H1 (cell line): ENCODE measurements around the gene KRTDAP. TPM values are rescaled to one million over a fixed set of nuclear protein-coding genes. Genes with fewer than 3 reads are reported as not detected.

Source experiments
- CTCF ChIA-PET: fragments of 300-600 bp; sonication (Branson Sonifier 250); formaldehyde crosslinking; loops from one replicate; lab custom pipeline; 2021; ENCODE audit not compliant: partially characterized antibody; lab: Charles Lee
- POLR2A ChIA-PET: fragments of 300-600 bp; sonication (Branson Sonifier 250); formaldehyde crosslinking; loops from one replicate; lab custom pipeline; 2021; ENCODE audit warnings: inconsistent platforms; ENCODE audit not compliant: partially characterized antibody; lab: Charles Lee
- DNase-seq, 2 experiments: peaks; one replicate each; pipeline versions ENCODE4 v3.0.0 to v3.0.0-alpha.2; 2010 to 2022; ENCODE audit warnings: low spot score in 2 of 2, low read depth in 1 of 2, mixed read lengths in 1 of 2
- FAIRE-seq: peaks from 2 replicates; lab custom pipeline; 2011; peaks lifted over from hg19 to GRCh38; lab: Jason Lieb, UNC
- H2AFZ ChIP-seq: 2 replicates; pipeline ENCODE4 v1.8.1; 2012; ENCODE audit warnings: low read length, inconsistent platforms
- H2AK5ac ChIP-seq: 2 replicates; pipeline ENCODE4 v1.6.1; 2013; ENCODE audit warnings: low read depth, low read length
- H2BK120ac ChIP-seq: replicated peaks from 2 replicates; pipeline ENCODE3; 2013; ENCODE audit warnings: low read depth, low read length, inconsistent platforms
- H2BK12ac ChIP-seq: 2 replicates; pipeline ENCODE4 v1.6.1; 2013; ENCODE audit warnings: low read depth, low read length
- H2BK15ac ChIP-seq: 2 replicates; pipeline ENCODE4 v1.6.1; 2013; ENCODE audit warnings: low read length
- H2BK20ac ChIP-seq: 2 replicates; pipeline ENCODE4 v1.6.1; 2013; ENCODE audit warnings: low read length
- H2BK5ac ChIP-seq: 2 replicates; pipeline ENCODE4 v1.6.1; 2013; ENCODE audit warnings: low read depth, low read length
- H3K14ac ChIP-seq: 2 replicates; pipeline ENCODE4 v1.6.1; 2013; ENCODE audit warnings: inconsistent platforms; ENCODE audit not compliant: insufficient read length
- H3K18ac ChIP-seq: 2 replicates; pipeline ENCODE4 v1.6.1; 2013; ENCODE audit warnings: low read length; ENCODE audit errors: extremely low read depth
- H3K23ac ChIP-seq: 2 replicates; pipeline ENCODE4 v1.6.1; 2013; ENCODE audit warnings: inconsistent platforms; ENCODE audit not compliant: insufficient read length
- H3K23me2 ChIP-seq: 2 replicates; pipeline ENCODE4 v1.6.1; 2013; ENCODE audit warnings: low read depth, low read length
- H3K27ac ChIP-seq: 2 replicates; pipeline ENCODE4 v1.6.1; 2011; ENCODE audit warnings: low read depth, low read length, inconsistent platforms
- H3K27me3 ChIP-seq, 4 experiments: replicated peaks in 1 of 4; 1 replicate in 1 of 4; 2 replicates in 3 of 4; pipeline versions ENCODE4 v1.6.1 to v1.8.1; 2011 to 2013; ENCODE audit warnings: low read length in 3 of 4, mild to moderate bottlenecking in 3 of 4, inconsistent platforms in 2 of 4, mixed read lengths in 2 of 4, moderate library complexity in 1 of 4; ENCODE audit not compliant: control insufficient read depth in 3 of 4, insufficient read depth in 3 of 4; ENCODE audit errors: extremely low read depth in 1 of 4
- H3K36me3 ChIP-seq, 4 experiments: 2 replicates each; pipeline versions ENCODE4 v1.6.1 to v1.8.1; 2011 to 2013; ENCODE audit warnings: mild to moderate bottlenecking in 4 of 4, low read length in 3 of 4, moderate library complexity in 2 of 4, control low read depth in 1 of 4, inconsistent platforms in 1 of 4; ENCODE audit not compliant: insufficient read depth in 4 of 4, control insufficient read depth in 2 of 4
- H3K4ac ChIP-seq: replicated peaks from 2 replicates; pipeline ENCODE3; 2013; ENCODE audit warnings: low read length, low read depth, mixed read lengths, inconsistent platforms; ENCODE audit not compliant: insufficient read length
- H3K4me1 ChIP-seq, 4 experiments: replicated peaks in 1 of 4; 1 replicate in 1 of 4; 2 replicates in 3 of 4; pipeline versions ENCODE4 v1.6.1 to v1.8.1; 2011 to 2013; ENCODE audit warnings: low read length in 3 of 4, inconsistent platforms in 2 of 4, mixed read lengths in 1 of 4; ENCODE audit not compliant: insufficient read depth in 4 of 4, control insufficient read depth in 3 of 4
- H3K4me2 ChIP-seq, 2 experiments: 2 replicates each; pipeline versions ENCODE4 v1.6.1 to v1.8.1; 2011 to 2013; ENCODE audit warnings: low read depth in 2 of 2, low read length in 2 of 2, control low read depth in 1 of 2, inconsistent platforms in 1 of 2, mild to moderate bottlenecking in 1 of 2; ENCODE audit not compliant: insufficient read depth in 1 of 2
- H3K4me3 ChIP-seq, 4 experiments: fragments of 200-600, 300-600 bp in 1 of 4; sonication (generic), shearing (Covaris generic), sonication (Bioruptor Twin) in 1 of 4; 2 replicates each; pipeline versions ENCODE4 v1.5.1 to v1.8.1; 2011 to 2016; ENCODE audit warnings: low read length in 4 of 4, low read depth in 3 of 4, control low read depth in 2 of 4, inconsistent platforms in 2 of 4, mild to moderate bottlenecking in 2 of 4, mixed read lengths in 1 of 4, moderate library complexity in 1 of 4; ENCODE audit not compliant: insufficient read depth in 2 of 4; ENCODE audit errors: extremely low read depth in 1 of 4
- H3K56ac ChIP-seq: replicated peaks from 2 replicates; pipeline ENCODE3; 2013; ENCODE audit warnings: low read depth, mild to moderate bottlenecking, mixed read lengths, low read length, inconsistent platforms; ENCODE audit not compliant: insufficient read length
- H3K79me1 ChIP-seq: 2 replicates; pipeline ENCODE4 v1.6.1; 2013; ENCODE audit warnings: low read depth, low read length, control low read depth
- H3K79me2 ChIP-seq, 2 experiments: 2 replicates each; pipeline versions ENCODE4 v1.6.1 to v1.8.1; 2012 to 2013; ENCODE audit warnings: low read length in 2 of 2, mild to moderate bottlenecking in 2 of 2, inconsistent platforms in 1 of 2; ENCODE audit not compliant: insufficient read depth in 2 of 2, control insufficient read depth in 1 of 2
- H3K9ac ChIP-seq, 4 experiments: replicated peaks in 1 of 4; 1 replicate in 1 of 4; 2 replicates in 3 of 4; pipeline versions ENCODE4 v1.6.1 to v1.8.1; 2011 to 2013; ENCODE audit warnings: low read depth in 3 of 4, low read length in 3 of 4, control low read depth in 2 of 4, mild to moderate bottlenecking in 2 of 4, moderate library complexity in 2 of 4, inconsistent platforms in 1 of 4; ENCODE audit errors: extremely low read depth in 1 of 4
- H3K9me3 ChIP-seq, 2 experiments: 2 replicates each; pipeline versions ENCODE4 v1.6.1 to v1.8.1; 2012 to 2013; ENCODE audit warnings: mild to moderate bottlenecking in 2 of 2, moderate library complexity in 2 of 2, control low read depth in 1 of 2, inconsistent platforms in 1 of 2, low read depth in 1 of 2, low read length in 1 of 2, mixed read lengths in 1 of 2; ENCODE audit not compliant: insufficient read depth in 2 of 2
- H4K20me1 ChIP-seq, 2 experiments: replicated peaks in 1 of 2; 2 replicates each; pipeline versions ENCODE3 to v1.8.1; 2011 to 2013; ENCODE audit warnings: inconsistent platforms in 2 of 2, low read length in 2 of 2, mild to moderate bottlenecking in 1 of 2; ENCODE audit not compliant: insufficient read depth in 2 of 2, control insufficient read depth in 1 of 2
- H4K5ac ChIP-seq: 2 replicates; pipeline ENCODE4 v1.6.1; 2013; ENCODE audit warnings: low read length, low read depth, mixed read lengths, inconsistent platforms; ENCODE audit not compliant: insufficient read length
- H4K8ac ChIP-seq: 2 replicates; pipeline ENCODE4 v1.8.0; 2013; ENCODE audit warnings: mild to moderate bottlenecking, moderate library complexity, low read length, inconsistent platforms; ENCODE audit not compliant: insufficient read depth; ENCODE audit errors: extremely low read depth
- H4K91ac ChIP-seq: replicated peaks from 2 replicates; pipeline ENCODE3; 2013; ENCODE audit warnings: low read length, mixed read lengths, inconsistent platforms; ENCODE audit not compliant: insufficient read length
- POU5F1 ChIP-seq: IDR thresholded peaks from 2 replicates; pipeline ENCODE4 v1.6.1; 2011; ENCODE audit warnings: low read depth, mild to moderate bottlenecking, low read length, moderate library complexity
- WGBS, 2 experiments: shearing (Covaris generic) in 1 of 2; methylation state at CpG; one replicate each; pipeline versions ENCODE4 v1.1.6 to v1.1.7; 2013 to 2015; ENCODE audit warnings: low lambda C conversion rate in 2 of 2, mixed read lengths in 2 of 2, inconsistent platforms in 1 of 2, low coverage in 1 of 2, missing lambda C conversion rate in 1 of 2; ENCODE audit not compliant: insufficient replicate concordance in 2 of 2, insufficient coverage in 1 of 2, insufficient read length in 1 of 2; ENCODE audit errors: extremely low coverage in 1 of 2, missing lambda C conversion rate in 1 of 2; 5-methylcytosine and 5-hydroxymethylcytosine counted together
- polyA plus RNA-seq, 7 experiments: library from polyadenylated mRNA; depleted of rRNA in 3 of 7; stranded (reverse) in 5 of 7; unstranded in 2 of 7; fragments of >200 nt in 5 of 7; fragments of 200-250 nt in 2 of 7; gene quantifications; 1 replicate in 5 of 7; 2 replicates in 1 of 7; 4 replicates in 1 of 7; pipeline versions ENCODE4 v1.2.1 to v1.2.3, GENCODE V29; 2011 to 2013; ENCODE audit warnings: missing spikeins in 2 of 7, mixed read lengths in 2 of 7
- total RNA-seq: library from RNA; stranded (reverse); fragmentation: NEBNext Ultra II Directional; extraction: Animal tissue kit (Norgen Biotek cat#: 25700); gene quantifications from 2 replicates; pipeline ENCODE4 v1.2.1, GENCODE V29; 2021

Gene KRTDAP
- total and polyA plus RNA-seq, 2 of the 8 experiments (the other 6 are each of a cell fraction or from before 2014, with no cell fraction given): 0.69 to 0.88 TPM

DNA sequence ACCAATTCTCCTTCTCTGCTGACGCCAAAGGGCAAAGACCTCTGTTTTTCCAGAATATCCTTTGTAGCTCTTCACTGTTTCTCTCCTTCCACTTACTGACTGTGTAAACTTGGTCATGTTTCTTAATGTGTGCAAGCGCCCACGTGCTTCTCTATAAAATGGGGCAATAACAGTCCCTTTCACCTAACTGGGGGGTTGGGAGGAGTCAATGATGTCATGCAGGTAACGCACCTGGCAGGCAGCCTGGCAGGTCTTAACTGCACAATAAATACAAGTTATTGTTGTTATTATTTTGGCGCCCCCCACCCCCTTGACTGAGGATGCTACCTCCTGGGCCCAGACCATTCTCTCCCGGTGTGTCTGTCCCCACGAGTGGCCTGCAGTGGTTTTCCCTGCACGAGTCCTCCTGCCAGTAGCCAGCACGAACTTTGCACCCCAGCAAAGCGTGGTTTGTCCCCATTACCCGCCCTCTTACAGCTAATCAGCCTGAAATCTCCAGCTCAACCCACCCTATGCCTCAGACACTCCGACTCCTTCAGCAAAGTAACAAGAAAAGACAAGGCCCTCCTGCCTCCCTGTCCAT is 32.6 kb upstream of the KRTDAP start:
- Histone ChIP-seq H3K4me3 (no peak overlapping the region), H3K18ac (no peak overlapping the region), H4K8ac (no peak overlapping the region), H3K27ac (no peak overlapping the region), H3K9ac (no peak overlapping the region), H2BK120ac (no peak overlapping the region), H4K20me1 (no peaks in the 10 kb centered on the region), H4K5ac (no peak overlapping the region), H3K79me2 (no peaks in the 10 kb centered on the region), H3K79me1 (no peaks in the 10 kb centered on the region), H3K14ac (no peak overlapping the region), H3K36me3 (no peaks in the 10 kb centered on the region), H2BK12ac (no peak overlapping the region), H2BK15ac (no peak overlapping the region), H2AFZ (no peak overlapping the region), H3K4ac (no peak overlapping the region), H3K4me2 (no peak overlapping the region), H3K23ac (no peak overlapping the region), H2BK20ac (no peak overlapping the region), H3K27me3 (peaks cover 0 to 3% (median 0%) of the 10 kb centered on the region in 4 experiments; a peak in 2 of 7 replicates), H2BK5ac (no peak overlapping the region), H3K4me1 (peaks cover 7 to 22% (median 14%) of the 10 kb centered on the region in 4 experiments), H3K56ac (no peak overlapping the region), H3K9me3 (no peaks in the 10 kb centered on the region), H2AK5ac (no peak overlapping the region), H3K23me2 (peaks cover 3% of the 10 kb centered on the region; the same call in 1 of the 2 replicates), H4K91ac (no peak overlapping the region)
- TF ChIP-seq POU5F1: no peak
- POLR2A ChIA-PET: interaction anchor here (4.6 kb wide), 1 partner anchor 14 kb away, joined by 34 read pairs; no protein-coding TSS in a partner anchor
- FAIRE-seq: no peak
- no peak for DNase-seq
- WGBS, 2 experiments: 80% methylated on average over 12 of the region's 12 CpGs; no CpG with 5 or more reads in 1 of the 2 experiments
- CTCF ChIA-PET: interaction anchor here (1.1 to 2.3 kb wide), 3 partner anchors 8 to 33 kb away, joined by 3 to 9 read pairs (median 5); no protein-coding TSS in a partner anchor
